Upper lobe of left lung (tissue), 6 donors: ENCODE results near the gene ZDHHC9. TPM values are rescaled to one million over a fixed set of nuclear protein-coding genes. Genes with fewer than 3 reads are reported as not detected.

Source experiments
- ATAC-seq, 2 donors: fragments of 200-7000 bp; cut with Tn5 transposase; one replicate each; pipeline ENCODE4 v1.9.1; 2022; ENCODE audit warnings: mild to moderate bottlenecking in 2 of 2, moderate library complexity in 2 of 2; ENCODE audit not compliant: low FRiP score in 2 of 2
- DNase-seq, 2 donors: peaks; one replicate each; pipeline ENCODE4 v3.0.0-alpha.2; 2019 to 2020
- H3K27ac ChIP-seq, 4 donors: fragments of 200-600 bp; sonication (generic); one replicate each; pipeline ENCODE4 v1.5.1; 2016 to 2019
- H3K27me3 ChIP-seq, 4 donors: fragments of 200-600 bp; sonication (generic); one replicate each; pipeline ENCODE4 v1.5.1; 2017 to 2019
- H3K36me3 ChIP-seq, 4 donors: fragments of 200-600 bp; sonication (generic); one replicate each; pipeline ENCODE4 v1.5.1; 2016 to 2019
- H3K4me1 ChIP-seq, 4 donors: fragments of 200-600 bp; sonication (generic); one replicate each; pipeline ENCODE4 v1.5.1; 2018 to 2019
- H3K4me3 ChIP-seq, 4 donors: fragments of 200-600 bp; sonication (generic); one replicate each; pipeline ENCODE4 v1.5.1; 2017 to 2019; ENCODE audit warnings: mild to moderate bottlenecking in 2 of 4, moderate library complexity in 1 of 4
- H3K9me3 ChIP-seq, 4 donors: fragments of 200-600 bp; sonication (generic); one replicate each; pipeline ENCODE4 v1.5.1; 2018 to 2019
- EP300 ChIP-seq, 4 donors: sonication (generic); formaldehyde crosslinking; IDR thresholded peaks; one replicate each; pipeline ENCODE4 v1.5.1; 2017; ENCODE audit warnings: antibody characterized with exemption in 4 of 4, control low read depth in 2 of 4
- POLR2A ChIP-seq, 4 donors: fragments of 450-650 bp; IDR thresholded peaks; one replicate each; pipeline ENCODE4 v1.5.1; 2016 to 2017; ENCODE audit warnings: antibody characterized with exemption in 4 of 4, mild to moderate bottlenecking in 2 of 4
- POLR2AphosphoS5 ChIP-seq, 2 donors: sonication (generic); formaldehyde crosslinking; IDR thresholded peaks; one replicate each; pipeline ENCODE4 v1.5.1; 2017; ENCODE audit warnings: antibody characterized with exemption in 2 of 2
- WGBS, 2 donors: methylation state at CpG; one replicate each; pipeline ENCODE4 v1.1.5; 2017 to 2018; 5-methylcytosine and 5-hydroxymethylcytosine counted together
- total RNA-seq, 6 donors: library from RNA; depleted of rRNA in 4 of 6; stranded (reverse); fragments of >200 nt in 4 of 6; gene quantifications; one replicate each; pipeline versions ENCODE4 v1.1.0 to v1.2.1, GENCODE V29; 2016 to 2021
- TF ChIP-seq, protein P1 (sequence below), 6 experiments: fragments of 450-650 bp in 4 of 6; fragments of 200-600 bp in 2 of 6; sonication (generic) in 2 of 6; IDR thresholded peaks; one replicate each; pipeline ENCODE4 v1.5.1; 2016 to 2019; ENCODE audit warnings: antibody characterized with exemption in 6 of 6
- donor health status: DM: no; HTN: no; CAD: no; lungs with moderate emphysema.
- donor health status: DM: no; HTN: yes; CAD: no; lungs with severe emphysema.

The ZDHHC9 gene
- total RNA-seq, 6 donors from 2014 or later: 16.8 to 67.8 (median 41.7) TPM

GRCh38 chrX:129781680-129782495 lies 61.8 kb downstream of the ZDHHC9 start:
- DNase-seq (no peak), ATAC-seq (no peak)
- WGBS, 2 donors: 67 to 69% methylated on average over 2 to 10 of the region's 10 CpGs
- Histone ChIP-seq H3K4me3 (peak overlapping the region in 3 of 4 donors; percentile 4 to 47 (median 9)), H3K36me3 (no peaks in the 10 kb centered on the region), H3K9me3 (no peaks in the 10 kb centered on the region), H3K27ac (peak overlapping the region in 3 of 4 donors; percentile 53 to 82 (median 82)), H3K27me3 (no peaks in the 10 kb centered on the region), H3K4me1 (peaks cover 0 to 15% (median 2%) of the 10 kb centered on the region in 4 donors)
- TF ChIP-seq POLR2AphosphoS5 (IDR thresholded peaks at IDR 0.05): no peak
- no peak for TF ChIP-seq EP300 (IDR thresholded peaks at IDR 0.05)
- TF ChIP-seq, protein P1, sequence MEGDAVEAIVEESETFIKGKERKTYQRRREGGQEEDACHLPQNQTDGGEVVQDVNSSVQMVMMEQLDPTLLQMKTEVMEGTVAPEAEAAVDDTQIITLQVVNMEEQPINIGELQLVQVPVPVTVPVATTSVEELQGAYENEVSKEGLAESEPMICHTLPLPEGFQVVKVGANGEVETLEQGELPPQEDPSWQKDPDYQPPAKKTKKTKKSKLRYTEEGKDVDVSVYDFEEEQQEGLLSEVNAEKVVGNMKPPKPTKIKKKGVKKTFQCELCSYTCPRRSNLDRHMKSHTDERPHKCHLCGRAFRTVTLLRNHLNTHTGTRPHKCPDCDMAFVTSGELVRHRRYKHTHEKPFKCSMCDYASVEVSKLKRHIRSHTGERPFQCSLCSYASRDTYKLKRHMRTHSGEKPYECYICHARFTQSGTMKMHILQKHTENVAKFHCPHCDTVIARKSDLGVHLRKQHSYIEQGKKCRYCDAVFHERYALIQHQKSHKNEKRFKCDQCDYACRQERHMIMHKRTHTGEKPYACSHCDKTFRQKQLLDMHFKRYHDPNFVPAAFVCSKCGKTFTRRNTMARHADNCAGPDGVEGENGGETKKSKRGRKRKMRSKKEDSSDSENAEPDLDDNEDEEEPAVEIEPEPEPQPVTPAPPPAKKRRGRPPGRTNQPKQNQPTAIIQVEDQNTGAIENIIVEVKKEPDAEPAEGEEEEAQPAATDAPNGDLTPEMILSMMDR (IDR thresholded peaks at IDR 0.05): no peak
- TF ChIP-seq POLR2A (IDR thresholded peaks at IDR 0.05): no peak

DNA sequence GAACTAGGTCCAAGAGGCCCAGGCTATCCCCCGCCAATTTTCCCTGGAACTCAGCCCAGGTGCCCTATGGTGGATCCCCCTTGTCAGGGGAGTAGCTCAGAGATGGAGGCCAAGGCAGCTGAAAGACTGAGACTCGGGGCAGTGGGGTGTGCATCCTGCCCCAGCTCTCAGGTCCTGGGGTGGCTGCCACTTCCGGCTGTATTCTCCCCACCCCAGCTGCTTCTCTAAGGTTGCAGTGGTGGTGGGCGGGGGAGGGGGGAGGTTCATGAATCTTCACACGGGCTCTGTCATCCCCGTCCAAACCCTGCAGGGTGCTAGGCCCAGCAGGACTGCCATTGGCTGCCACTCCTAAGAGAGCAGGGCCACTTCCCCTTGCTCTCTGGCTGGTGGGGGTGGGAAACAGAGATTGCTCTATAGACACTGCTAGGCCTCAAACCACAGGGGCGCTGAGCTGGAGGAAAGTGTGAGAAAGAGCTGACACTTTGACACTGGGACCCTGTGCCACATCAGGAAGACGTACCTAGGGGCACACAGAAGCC lies 62.5 kb downstream of the ZDHHC9 start:
- Histone ChIP-seq H3K4me1 (peaks cover 0 to 15% (median 2%) of the 10 kb centered on the region in 4 donors), H3K27ac (peak overlapping the region; percentile 62 to 82 (median 76)), H3K4me3 (peak overlapping the region in 3 of 4 donors; percentile 28 to 47 (median 38)), H3K27me3 (no peaks in the 10 kb centered on the region), H3K9me3 (no peaks in the 10 kb centered on the region), H3K36me3 (no peaks in the 10 kb centered on the region)
- TF ChIP-seq, protein P1 (IDR thresholded peaks at IDR 0.05): no peak
- TF ChIP-seq EP300 (IDR thresholded peaks at IDR 0.05) (no peak), POLR2AphosphoS5 (IDR thresholded peaks at IDR 0.05) (peak in 1 of 2 donors; percentile 12), POLR2A (IDR thresholded peaks at IDR 0.05) (peak in 1 of 4 donors; percentile 40)
- ATAC-seq (peak; percentile 49 to 74), DNase-seq (peak in 1 of 2 donors; percentile 73)
- 60% methylated on average over 8 of the region's 8 CpGs; no CpG with 5 or more reads in 1 of the 2 donors for WGBS, 2 donors

GRCh38 chrX:129780441-129781105 lies 63.1 kb downstream of the ZDHHC9 start:
- H3K36me3 ChIP-seq: no peaks in the 10 kb centered on the region
- no peak for TF ChIP-seq POLR2A (IDR thresholded peaks at IDR 0.05)
- TF ChIP-seq EP300 (IDR thresholded peaks at IDR 0.05): no peak
- TF ChIP-seq, protein P1 (IDR thresholded peaks at IDR 0.05): no peak
- no peak for TF ChIP-seq POLR2AphosphoS5 (IDR thresholded peaks at IDR 0.05)
- peak overlapping the region; percentile 62 to 82 (median 76) for H3K27ac ChIP-seq
- H3K27me3 ChIP-seq: no peaks in the 10 kb centered on the region
- no peak for DNase-seq
- H3K4me1 ChIP-seq: peaks cover 0 to 9% (median 2%) of the 10 kb centered on the region in 4 donors
- no peaks in the 10 kb centered on the region for H3K9me3 ChIP-seq
- 76 to 82% methylated on average over 4 to 6 of the region's 6 CpGs for WGBS, 2 donors
- H3K4me3 ChIP-seq: peak overlapping the region in 3 of 4 donors; percentile 28 to 47 (median 38)
- peak in 1 of 2 donors; percentile 52 for ATAC-seq

DNA sequence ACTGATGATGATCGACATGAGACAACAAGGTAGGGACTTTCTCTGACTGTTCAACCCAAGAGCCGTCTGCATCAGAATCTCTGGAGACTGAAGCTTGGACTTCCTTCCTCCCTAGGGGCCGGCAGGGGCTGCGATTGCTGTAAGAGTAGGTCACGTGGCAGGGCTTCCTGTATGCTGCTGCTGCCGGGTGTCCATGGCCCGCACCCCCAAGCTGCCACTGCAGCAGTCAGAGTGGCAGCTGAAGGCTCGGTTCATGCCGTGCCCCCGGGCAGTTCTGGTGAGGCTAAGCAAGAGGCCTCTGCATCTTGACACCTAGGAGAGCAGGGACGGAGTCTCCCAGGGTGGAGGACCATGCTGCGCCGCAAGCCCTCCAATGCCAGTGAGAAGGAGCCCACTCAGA lies 63.9 kb downstream of the ZDHHC9 start, which contains the start of gene SASH3:
Gene SASH3 (plus strand): TSS at position 203 of the 400 bp plus-strand sequence. CDS start 149 bp downstream, at position 352.
- DNase-seq: peak; percentile 49 to 84
- no peaks in the 10 kb centered on the region for H3K36me3 ChIP-seq
- H3K4me3 ChIP-seq: peak within 1 kb of the TSS in 3 of 4 donors; percentile 28 to 47 (median 38)
- TF ChIP-seq POLR2AphosphoS5 (IDR thresholded peaks at IDR 0.05) (peak in 1 of 2 donors; percentile 37), EP300 (IDR thresholded peaks at IDR 0.05) (no peak), POLR2A (IDR thresholded peaks at IDR 0.05) (peak in 1 of 4 donors; percentile 69)
- TF ChIP-seq, protein P1 (IDR thresholded peaks at IDR 0.05): no peak
- peak within 1 kb of the TSS; percentile 62 to 82 (median 76) for H3K27ac ChIP-seq
- WGBS, 2 donors: 72% methylated on average over 12 of the region's 13 CpGs; no CpG with 5 or more reads in 1 of the 2 donors
- ATAC-seq: peak in 1 of 2 donors; percentile 74
- H3K4me1 ChIP-seq: peaks cover 0 to 6% (median 2%) of the 10 kb centered on the region in 4 donors
- H3K9me3 ChIP-seq: no peaks in the 10 kb centered on the region
- no peaks in the 10 kb centered on the region for H3K27me3 ChIP-seq
